ENCODE measurements around the gene STMN3. TPM values are rescaled to one million over a fixed set of nuclear protein-coding genes. Genes with fewer than 3 reads are reported as not detected.
A peak's percentile ranks its signal among the peaks of the same experiment; 100 is the strongest.

The STMN3 gene
- polyA plus RNA-seq, 1 experiment: 12.7 TPM

DNA sequence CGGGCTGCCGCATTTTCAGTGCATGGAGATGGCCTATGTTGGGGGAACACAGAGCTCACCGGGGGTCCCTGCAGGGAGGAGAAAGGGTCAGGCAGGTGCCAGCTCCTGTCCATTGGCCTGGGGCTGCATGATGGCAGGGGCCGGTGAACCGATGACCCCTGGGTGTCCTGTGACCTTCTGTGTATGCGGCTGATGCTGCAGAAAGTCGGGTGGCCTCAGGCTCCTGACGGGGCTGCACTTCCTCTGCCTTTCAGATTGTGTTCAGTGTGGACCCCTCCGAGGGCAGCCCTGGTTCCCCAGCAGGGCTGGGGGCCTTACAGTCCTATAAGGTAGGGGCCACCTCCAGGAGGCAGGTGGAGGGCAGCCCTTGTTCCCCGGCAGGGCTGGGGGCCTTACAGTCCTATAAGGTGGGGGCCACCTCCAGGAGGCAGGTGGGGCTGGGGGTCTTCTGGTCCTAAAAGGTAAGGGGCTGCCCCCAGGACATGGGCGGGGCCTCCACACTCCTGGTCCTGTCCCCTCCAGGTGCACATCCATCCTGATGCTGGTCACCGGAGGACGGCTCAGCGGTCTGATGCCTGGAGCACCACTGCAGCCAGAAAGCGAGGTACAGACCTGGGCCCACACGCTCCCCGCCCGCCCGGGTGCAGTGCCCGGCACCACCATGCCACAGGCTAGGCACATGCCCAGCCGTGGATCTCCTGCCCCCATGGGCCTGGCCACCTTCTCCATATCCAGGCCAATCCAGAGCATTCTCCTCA lies 32.2 kb upstream of the STMN3 start:
- DNase-seq (ENCODE audit: low read depth): no peak
- no peaks in the 10 kb centered on the region for H3K27me3 ChIP-seq (ENCODE audit: control insufficient read depth, insufficient read depth, low read length)
- ChIA-PET POLR2A (no interaction called here), CTCF (no interaction called here)
- TF ChIP-seq, protein P1, sequence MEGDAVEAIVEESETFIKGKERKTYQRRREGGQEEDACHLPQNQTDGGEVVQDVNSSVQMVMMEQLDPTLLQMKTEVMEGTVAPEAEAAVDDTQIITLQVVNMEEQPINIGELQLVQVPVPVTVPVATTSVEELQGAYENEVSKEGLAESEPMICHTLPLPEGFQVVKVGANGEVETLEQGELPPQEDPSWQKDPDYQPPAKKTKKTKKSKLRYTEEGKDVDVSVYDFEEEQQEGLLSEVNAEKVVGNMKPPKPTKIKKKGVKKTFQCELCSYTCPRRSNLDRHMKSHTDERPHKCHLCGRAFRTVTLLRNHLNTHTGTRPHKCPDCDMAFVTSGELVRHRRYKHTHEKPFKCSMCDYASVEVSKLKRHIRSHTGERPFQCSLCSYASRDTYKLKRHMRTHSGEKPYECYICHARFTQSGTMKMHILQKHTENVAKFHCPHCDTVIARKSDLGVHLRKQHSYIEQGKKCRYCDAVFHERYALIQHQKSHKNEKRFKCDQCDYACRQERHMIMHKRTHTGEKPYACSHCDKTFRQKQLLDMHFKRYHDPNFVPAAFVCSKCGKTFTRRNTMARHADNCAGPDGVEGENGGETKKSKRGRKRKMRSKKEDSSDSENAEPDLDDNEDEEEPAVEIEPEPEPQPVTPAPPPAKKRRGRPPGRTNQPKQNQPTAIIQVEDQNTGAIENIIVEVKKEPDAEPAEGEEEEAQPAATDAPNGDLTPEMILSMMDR (IDR thresholded peaks at IDR 0.05; ENCODE audit: insufficient read depth, low read depth, low read length): no peak
- peaks cover under 1% of the 10 kb centered on the region; the same call in 1 of the 2 replicates for H3K36me3 ChIP-seq (ENCODE audit: control insufficient read depth, insufficient read depth, low read length)
- no peak overlapping the region for H3K4me3 ChIP-seq (ENCODE audit: low read depth, low read length)

GRCh38 chr20:63682384-63683139 lies 29.3 kb upstream of the STMN3 start:
- peak; percentile 92 for DNase-seq (ENCODE audit: low read depth)
- Histone ChIP-seq H3K4me3 (ENCODE audit: low read depth, low read length) (no peak overlapping the region), H3K36me3 (ENCODE audit: control insufficient read depth, insufficient read depth, low read length) (peaks cover 12% of the 10 kb centered on the region), H3K27me3 (ENCODE audit: control insufficient read depth, insufficient read depth, low read length) (no peaks in the 10 kb centered on the region)
- TF ChIP-seq, protein P1 (IDR thresholded peaks at IDR 0.05; ENCODE audit: insufficient read depth, low read depth, low read length): no peak
- ChIA-PET CTCF (interaction anchor here (0.9 to 1.3 kb wide), 5 partner anchors 15 to 162 kb away, joined by 3 to 5 read pairs (median 4); partner anchors contain the start of genes PPDPF and RTEL1), POLR2A (no interaction called here)

DNA sequence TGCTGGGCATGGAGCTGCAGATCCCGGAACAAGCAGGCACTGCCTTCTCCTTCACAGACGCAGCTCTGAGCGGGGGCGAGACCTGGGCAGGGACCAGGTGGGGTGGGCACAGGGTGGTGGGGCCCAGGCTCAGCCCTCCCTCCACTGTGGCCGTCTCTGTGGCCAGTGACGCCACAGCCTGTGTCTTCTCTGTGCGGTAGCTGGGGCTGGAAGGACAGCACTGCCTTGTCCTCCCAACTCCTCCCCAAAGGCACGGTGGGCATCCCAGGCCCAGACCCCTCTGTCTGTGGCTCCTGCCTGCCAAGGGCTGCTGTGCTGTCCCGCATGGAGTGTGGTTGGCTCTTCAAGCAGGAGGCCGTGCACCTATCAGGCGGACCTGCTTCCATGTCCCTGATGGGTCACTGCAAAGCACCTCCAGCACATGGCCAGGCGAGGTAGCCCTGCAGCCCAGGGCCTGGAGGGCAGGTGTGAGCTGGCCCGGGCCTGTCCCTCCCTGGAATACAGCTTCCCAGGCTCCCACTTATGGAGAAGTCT lies 28.5 kb upstream of the STMN3 start:
- CTCF ChIA-PET: interaction anchor here (0.7 to 0.9 kb wide), 2 partner anchors 158 to 161 kb away, joined by 3 to 4 read pairs; partner anchors contain the start of gene PPDPF
- POLR2A ChIA-PET: interaction anchor here (0.6 kb wide), 1 partner anchor 40 kb away, joined by 3 read pairs; no protein-coding TSS in a partner anchor
- TF ChIP-seq, protein P1 (IDR thresholded peaks at IDR 0.05; ENCODE audit: insufficient read depth, low read depth, low read length): no peak
- Histone ChIP-seq H3K4me3 (ENCODE audit: low read depth, low read length) (no peak overlapping the region), H3K27me3 (ENCODE audit: control insufficient read depth, insufficient read depth, low read length) (no peaks in the 10 kb centered on the region), H3K36me3 (ENCODE audit: control insufficient read depth, insufficient read depth, low read length) (peaks cover 13% of the 10 kb centered on the region)
- no peak for DNase-seq (ENCODE audit: low read depth)

- POLR2A ChIA-PET: interaction anchor here (0.6 kb wide), 1 partner anchor 39 kb away, joined by 3 read pairs; no protein-coding TSS in a partner anchor
- TF ChIP-seq, protein P1 (IDR thresholded peaks at IDR 0.05; ENCODE audit: insufficient read depth, low read depth, low read length): no peak
- Histone ChIP-seq H3K36me3 (ENCODE audit: control insufficient read depth, insufficient read depth, low read length) (peaks cover 13% of the 10 kb centered on the region), H3K4me3 (ENCODE audit: low read depth, low read length) (no peak overlapping the region), H3K27me3 (ENCODE audit: control insufficient read depth, insufficient read depth, low read length) (no peaks in the 10 kb centered on the region)
- CTCF ChIA-PET: interaction anchor here (1.5 kb wide), 2 partner anchors 19 to 144 kb away, joined by 4 read pairs; partner anchors contain the start of gene PTK6
- DNase-seq (ENCODE audit: low read depth): no peak
Measured at GRCh38 chr20:63680857-63681608, 27.8 kb upstream of the STMN3 start.
